Measurements from ENCODE around the gene TDRD5.

- TF ChIP-seq CTCF (IDR thresholded peaks at IDR 0.05; ENCODE audit: low read depth, low read length): no peak
- TF ChIP-seq MYC (IDR thresholded peaks at IDR 0.05; ENCODE audit: low read depth, low read length): no peak
- TF ChIP-seq POLR2A (IDR thresholded peaks at IDR 0.05; ENCODE audit: extremely low read depth, insufficient read length): no peak
These were observed at the start of gene TDRD5 for GRCh38 chr1:179591592-179592580.
